ENCODE measurements around the gene NUDT14. TPM values are rescaled to one million over a fixed set of nuclear protein-coding genes. Genes with fewer than 3 reads are reported as not detected.

Gene NUDT14
- total and polyA plus RNA-seq, 9 donors = 0.68 to 22.5 (median 11.4) TPM

GRCh38 chr14:105153331-105153731 is 27.8 kb downstream of the NUDT14 start:
- no peaks in the 10 kb centered on the region for H3K27me3 ChIP-seq
- H3K4me1 ChIP-seq (ENCODE audit: insufficient read depth) = no peaks in the 10 kb centered on the region
- H3K4me3 ChIP-seq = no peak overlapping the region
- H3K27ac ChIP-seq = no peak overlapping the region
- intact Hi-C loops (cut with DNase I) = no loop called here
- no peaks in the 10 kb centered on the region for H3K9me3 ChIP-seq
- DNase-seq = no peak
- WGBS, 3 donors = 43 to 51% (median 46%) methylated on average over 14 to 18 of the region's 18 CpGs
- no peak for TF ChIP-seq EP300 (IDR thresholded peaks at IDR 0.05)
- TF ChIP-seq CTCF (IDR thresholded peaks at IDR 0.05) = no peak
- no peak for TF ChIP-seq POLR2A (IDR thresholded peaks at IDR 0.05)
- H3K36me3 ChIP-seq = no peaks in the 10 kb centered on the region

GRCh38 chr14:105152794-105153241 is 28.3 kb downstream of the NUDT14 start:
- H3K4me3 ChIP-seq = no peak overlapping the region
- TF ChIP-seq POLR2A (IDR thresholded peaks at IDR 0.05) = no peak
- no peaks in the 10 kb centered on the region for H3K36me3 ChIP-seq
- no peaks in the 10 kb centered on the region for H3K27me3 ChIP-seq
- no peak for DNase-seq
- H3K27ac ChIP-seq = no peak overlapping the region
- WGBS, 3 donors = 63 to 74% (median 65%) methylated on average over 14 of the region's 14 CpGs
- no peaks in the 10 kb centered on the region for H3K9me3 ChIP-seq
- intact Hi-C loops (cut with DNase I) = no loop called here
- no peaks in the 10 kb centered on the region for H3K4me1 ChIP-seq (ENCODE audit: insufficient read depth)

GRCh38 chr14:105151838-105152793 is 29.0 kb downstream of the NUDT14 start:
- Histone ChIP-seq H3K9me3 (no peaks in the 10 kb centered on the region), H3K27me3 (no peaks in the 10 kb centered on the region), H3K36me3 (no peaks in the 10 kb centered on the region), H3K27ac (no peak overlapping the region), H3K4me1 (ENCODE audit: insufficient read depth) (no peaks in the 10 kb centered on the region), H3K4me3 (no peak overlapping the region)
- intact Hi-C loops (cut with DNase I) = no loop called here
- DNase-seq = no peak
- 76 to 91% (median 84%) methylated on average over 20 to 44 of the region's 44 CpGs for WGBS, 3 donors
- TF ChIP-seq POLR2A (IDR thresholded peaks at IDR 0.05) (no peak), EP300 (IDR thresholded peaks at IDR 0.05) (no peak), CTCF (IDR thresholded peaks at IDR 0.05) (no peak)

DNA sequence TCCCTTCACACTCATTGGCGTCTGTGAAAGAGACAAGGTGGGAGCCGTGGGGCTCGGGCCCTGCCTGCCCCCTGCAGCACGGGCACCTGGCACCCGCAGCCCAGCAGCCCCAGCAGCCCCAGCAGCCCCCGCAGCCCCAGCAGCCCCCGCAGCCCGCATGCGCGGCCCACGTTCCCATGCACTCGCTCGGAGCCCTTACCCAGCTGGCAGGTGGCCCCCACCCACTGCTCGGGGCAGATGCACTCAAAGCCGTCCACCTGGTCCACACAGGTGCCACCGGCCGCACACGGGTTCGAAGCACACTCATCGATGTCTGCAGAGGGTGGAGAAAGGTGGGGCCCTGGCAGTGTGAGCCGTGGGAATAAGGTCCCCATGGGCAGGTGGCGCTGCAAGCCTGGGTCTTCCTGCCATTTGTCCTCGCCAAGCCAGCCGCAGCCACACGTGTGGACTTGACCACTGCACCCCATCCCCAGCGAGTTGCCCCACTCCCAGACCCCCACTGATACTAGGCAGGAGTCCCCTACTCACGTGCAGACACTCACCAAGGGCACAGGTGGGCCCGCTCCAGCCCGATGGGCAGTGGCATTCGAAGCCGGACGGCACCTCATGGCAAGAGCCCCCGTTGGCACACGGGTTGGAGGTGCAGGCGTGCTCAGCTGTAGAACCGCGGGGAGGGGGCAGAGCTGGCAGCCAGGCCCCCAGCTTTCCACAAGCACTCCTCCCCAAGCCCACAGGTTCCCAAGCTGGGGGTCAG is 29.9 kb downstream of the NUDT14 start:
- intact Hi-C loops (cut with DNase I) = no loop called here
- Histone ChIP-seq H3K4me3 (no peak overlapping the region), H3K27ac (no peak overlapping the region), H3K9me3 (no peaks in the 10 kb centered on the region), H3K4me1 (ENCODE audit: insufficient read depth) (no peaks in the 10 kb centered on the region), H3K27me3 (no peaks in the 10 kb centered on the region), H3K36me3 (no peaks in the 10 kb centered on the region)
- no peak for TF ChIP-seq POLR2A (IDR thresholded peaks at IDR 0.05)
- no peak for TF ChIP-seq EP300 (IDR thresholded peaks at IDR 0.05)
- no peak for TF ChIP-seq CTCF (IDR thresholded peaks at IDR 0.05)
- WGBS, 3 donors = 84 to 88% (median 87%) methylated on average over 34 to 37 of the region's 37 CpGs
- DNase-seq = no peak

Data from ovary (tissue), 9 donors.